Measurements from ENCODE around the gene ATP8B3. TPM values are rescaled to one million over a fixed set of nuclear protein-coding genes. Genes with fewer than 3 reads are reported as not detected.

Gene ATP8B3
- total RNA-seq (2014; rRNA removed; shearing (Covaris generic)) (2.8 and 6.0 TPM in 2 replicates), polyA plus RNA-seq (2016; fragmentation: Nextera tagmentation; extraction: Ambion mirVana) (1.7 and 2.1 TPM in 2 replicates)
- long read RNA-seq: 0 reads

- no peaks in the 10 kb centered on the region for H3K4me1 ChIP-seq (ENCODE audit: insufficient read depth)
- peak within 1 kb of the TSS; percentile 77 for H3K4me3 ChIP-seq
- TF ChIP-seq CTCF (conservative IDR thresholded peaks at IDR 0.05; ENCODE audit: low read depth in 2 of 2): peak; percentile 38 to 41
- no peak for TF ChIP-seq POLR2AphosphoS5 (IDR thresholded peaks at IDR 0.05; ENCODE audit: low read depth)
- H3K4me1 Mint-ChIP-seq: peaks cover 3% of the 10 kb centered on the region; the same call in 2 of the 3 replicates
- 0 out of 3 replicates have a peak, but pooled peaks cover 3% of the 10 kb centered on the region for H3K36me3 Mint-ChIP-seq (ENCODE audit: low read depth)
- ATAC-seq (peak; percentile 33), DNase-seq (ENCODE audit: low spot score) (peak; percentile 61)
- no peaks in the 10 kb centered on the region for H4K20me1 ChIP-seq (replicated peaks; ENCODE audit: insufficient read depth)
- H3K79me2 ChIP-seq (replicated peaks; ENCODE audit: insufficient read depth): no peaks in the 10 kb centered on the region
- peak within 1 kb of the TSS; percentile 96 for H3K27ac Mint-ChIP-seq
- H3K4me2 ChIP-seq: peak within 1 kb of the TSS; percentile 87
- H3K4me3 Mint-ChIP-seq: peak within 1 kb of the TSS; percentile 83
- no peaks in the 10 kb centered on the region for H3K9me2 ChIP-seq (ENCODE audit: insufficient read depth)
- 0 out of 2 replicates have a peak, but pooled peaks cover 5% of the 10 kb centered on the region for H3F3A ChIP-seq (replicated peaks; ENCODE audit: low read depth)
- H3K9me3 Mint-ChIP-seq: no peaks in the 10 kb centered on the region
- H3K27me3 Mint-ChIP-seq (ENCODE audit: insufficient read depth, low read depth, poor library complexity): peaks cover 24% of the 10 kb centered on the region
- peak within 1 kb of the TSS; percentile 86 for H3K27ac ChIP-seq (ENCODE audit: low read depth)
- no peaks in the 10 kb centered on the region for H3K27me3 ChIP-seq (ENCODE audit: insufficient read depth)
- H3K36me3 ChIP-seq (ENCODE audit: insufficient read depth): no peaks in the 10 kb centered on the region
- H2AFZ ChIP-seq: peak within 1 kb of the TSS; percentile 91; the same call in 1 of the 2 replicates
These were observed at the start of gene ATP8B3 for GRCh38 chr19:1811942-1812425. TSS of gene ATP8B3 (minus strand) at chr19:1812276. CDS start at chr19:1811736, 540 bp downstream.

GRCh38 chr19:1861599-1862031, 49.5 kb upstream of the ATP8B3 start:
- Histone ChIP-seq H4K20me1 (replicated peaks; ENCODE audit: insufficient read depth) (peaks cover 21% of the 10 kb centered on the region; the same call in 1 of the 2 replicates), H3K79me2 (replicated peaks; ENCODE audit: insufficient read depth) (peaks cover 51% of the 10 kb centered on the region), H3K9me2 (ENCODE audit: insufficient read depth) (no peaks in the 10 kb centered on the region), H3K36me3 (ENCODE audit: insufficient read depth) (no peaks in the 10 kb centered on the region), H3K4me3 (peak overlapping the region; percentile 94), H3K4me1 (ENCODE audit: insufficient read depth) (peaks cover 48% of the 10 kb centered on the region), H2AFZ (no peak overlapping the region), H3K27me3 (ENCODE audit: insufficient read depth) (peaks cover 16% of the 10 kb centered on the region), H3F3A (replicated peaks; ENCODE audit: low read depth) (0 out of 2 replicates have a peak, but pooled peaks cover 4% of the 10 kb centered on the region), H3K27ac (ENCODE audit: low read depth) (no peak overlapping the region), H3K4me2 (peak overlapping the region; percentile 98)
- DNase-seq (ENCODE audit: low spot score) (no peak), ATAC-seq (no peak)
- Mint-ChIP-seq H3K36me3 (ENCODE audit: low read depth) (no peaks in the 10 kb centered on the region; the same call in 2 of the 3 replicates), H3K4me1 (peaks cover 34% of the 10 kb centered on the region; the same call in 2 of the 3 replicates), H3K27ac (no peak overlapping the region), H3K27me3 (ENCODE audit: insufficient read depth, low read depth, poor library complexity) (peaks cover 24% of the 10 kb centered on the region), H3K9me3 (no peaks in the 10 kb centered on the region), H3K4me3 (peak overlapping the region; percentile 90)
- TF ChIP-seq CREB1 (CRISPR knock-in tag; IDR thresholded peaks at IDR 0.05; ENCODE audit: low read depth): no peak
- TF ChIP-seq ZNF331 (CRISPR knock-in tag; IDR thresholded peaks at IDR 0.05; ENCODE audit: low read depth): no peak
- TF ChIP-seq POLR2AphosphoS5 (IDR thresholded peaks at IDR 0.05; ENCODE audit: low read depth): no peak
- no peak for TF ChIP-seq EZH2 (IDR thresholded peaks at IDR 0.05; ENCODE audit: low read depth, unreplicated experiment)
- TF ChIP-seq ZNF114 (CRISPR knock-in tag; IDR thresholded peaks at IDR 0.05): no peak
- no peak for TF ChIP-seq JUNB (IDR thresholded peaks at IDR 0.05; ENCODE audit: unreplicated experiment)
- TF ChIP-seq ETS1 (IDR thresholded peaks at IDR 0.05): no peak

Data from GM23338 (cell line).